GM10248 (cell line): ENCODE data around the gene PHETA1.

ENCODE experiments used
- CTCF ChIA-PET: fragments of 300-600 bp; sonication (Branson Sonifier 250); formaldehyde crosslinking; extraction: SDS; loops from one replicate; lab custom pipeline; 2021; ENCODE audit warnings: antibody characterized with exemption; lab: Yijun Ruan, JAX
- POLR2A ChIA-PET: fragments of 350-650 bp; sonication (Branson Sonifier 250); formaldehyde crosslinking; extraction: SDS; loops from one replicate; lab custom pipeline; 2020; ENCODE audit warnings: antibody characterized with exemption; lab: Yijun Ruan, JAX
- DNase-seq: peaks from one replicate; pipeline ENCODE4 v3.0.0; 2012; ENCODE audit errors: extremely low spot score
- CTCF ChIP-seq: IDR thresholded peaks from 2 replicates; pipeline ENCODE4 v1.5.1; 2012; ENCODE audit warnings: mild to moderate bottlenecking, low read depth; ENCODE audit errors: extremely low read depth, missing control alignments, control extremely low read depth

The PHETA1 gene

GRCh38 chr12:111413442-111414086, 44.7 kb upstream of the PHETA1 start:
- CTCF ChIA-PET: interaction anchor here (2.3 to 25.8 kb wide), 3 partner anchors 10 to 29 kb away, joined by 12 to 1216 read pairs (median 31); no protein-coding TSS in a partner anchor

DNA sequence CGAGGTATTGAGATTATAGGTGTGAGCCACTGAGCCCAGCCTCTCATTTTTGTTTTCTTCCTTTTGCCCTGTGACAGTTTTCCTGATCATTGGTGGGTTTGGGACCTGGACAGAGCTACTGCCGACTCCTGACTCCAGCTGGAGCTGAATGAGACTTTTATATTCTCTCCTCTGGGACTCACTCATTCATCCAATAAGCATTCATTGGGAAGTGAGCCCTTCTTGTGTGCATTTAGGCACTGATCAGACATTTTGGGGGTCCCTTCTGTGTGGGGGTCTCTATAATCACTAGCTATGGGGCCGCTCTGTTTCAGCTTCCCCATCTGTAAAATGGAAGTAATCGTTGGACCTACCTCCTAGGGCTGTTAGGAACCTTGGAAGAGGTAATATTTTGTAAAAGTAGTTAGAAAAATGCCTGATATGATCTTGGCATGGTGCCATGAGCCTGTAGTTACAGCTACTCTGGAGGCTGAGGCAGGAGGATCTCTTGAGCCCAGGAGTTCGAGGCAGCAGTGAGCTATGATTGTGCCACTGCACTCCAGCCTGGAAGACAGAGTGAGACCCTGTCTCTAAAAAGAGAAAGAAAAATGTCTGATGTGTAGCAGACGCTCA, 44.0 kb upstream of the PHETA1 start:
- ChIA-PET POLR2A (interaction anchor here (0.9 to 1.6 kb wide), 2 partner anchors 9 to 22 kb away, joined by 4 to 5 read pairs; no protein-coding TSS in a partner anchor), CTCF (interaction anchor here (1.2 to 25.8 kb wide), 5 partner anchors 9 to 115 kb away, joined by 3 to 1216 read pairs (median 12); no protein-coding TSS in a partner anchor)
- no peak for DNase-seq
- no peak for TF ChIP-seq CTCF

More at GRCh38 chr12:111413442-111414086, 44.7 kb upstream of the PHETA1 start:
- POLR2A ChIA-PET: interaction anchor here (1.6 kb wide), 1 partner anchor 22 kb away, joined by 5 read pairs; no protein-coding TSS in a partner anchor
- no peak for TF ChIP-seq CTCF
- DNase-seq: no peak

- POLR2A ChIA-PET: interaction anchor here (0.5 to 1.6 kb wide), 3 partner anchors 8 to 747 kb away, joined by 4 to 5 read pairs (median 4); no protein-coding TSS in a partner anchor
- DNase-seq: no peak
- CTCF ChIA-PET: interaction anchor here (1.2 to 25.8 kb wide), 5 partner anchors 9 to 116 kb away, joined by 3 to 1216 read pairs (median 12); no protein-coding TSS in a partner anchor
- TF ChIP-seq CTCF: no peak
Observed at GRCh38 chr12:111412007-111412829, 43.3 kb upstream of the PHETA1 start.

GRCh38 chr12:111411185-111411764, 42.4 kb upstream of the PHETA1 start:
- CTCF ChIA-PET: interaction anchor here (4.0 to 25.8 kb wide), 2 partner anchors 15 to 31 kb away, joined by 31 to 1216 read pairs; no protein-coding TSS in a partner anchor

More at GRCh38 chr12:111411185-111411764, 42.4 kb upstream of the PHETA1 start:
- TF ChIP-seq CTCF: no peak
- POLR2A ChIA-PET: interaction anchor here (0.9 kb wide), 1 partner anchor 34 kb away, joined by 4 read pairs; no protein-coding TSS in a partner anchor
- DNase-seq: no peak
